Measurements from ENCODE around the gene TMED7.

GRCh38 chr5:115565233-115565632 lies 60.6 kb downstream of the TMED7 start:
- TF ChIP-seq CTCF (IDR thresholded peaks at IDR 0.05) = no peak
- no peak for TF ChIP-seq POLR2A (IDR thresholded peaks at IDR 0.05)

Data from uterus (tissue), 2 donors.